GM10847 (cell line): ENCODE measurements around the gene RRAGD.

ENCODE experiments used
- POLR2A ChIP-seq: IDR thresholded peaks from 2 replicates; pipeline ENCODE4 v1.6.1; 2011; ENCODE audit not compliant: insufficient read length; ENCODE audit errors: extremely low read depth

The RRAGD gene

GRCh38 chr6:89388846-89389245, 23.2 kb downstream of the RRAGD start:
- TF ChIP-seq POLR2A, result no peak

- no peak for TF ChIP-seq POLR2A
These were observed 24.4 kb downstream of the RRAGD start for GRCh38 chr6:89387516-89388201.

GRCh38 chr6:89386917-89387491, 25.1 kb downstream of the RRAGD start:
- no peak for TF ChIP-seq POLR2A

GRCh38 chr6:89385846-89386245, 26.2 kb downstream of the RRAGD start:
- TF ChIP-seq POLR2A, result no peak

- TF ChIP-seq POLR2A, result no peak
These were observed 26.9 kb downstream of the RRAGD start for GRCh38 chr6:89385156-89385667.

- TF ChIP-seq POLR2A, result no peak
These were observed 31.0 kb downstream of the RRAGD start for GRCh38 chr6:89381031-89381430.

GRCh38 chr6:89379281-89379680, 32.8 kb downstream of the RRAGD start:
- no peak for TF ChIP-seq POLR2A

- TF ChIP-seq POLR2A, result no peak
These were observed 33.4 kb downstream of the RRAGD start for GRCh38 chr6:89378628-89379027.

GRCh38 chr6:89375427-89376267, 36.4 kb downstream of the RRAGD start:
- no peak for TF ChIP-seq POLR2A

- TF ChIP-seq POLR2A, result no peak
These were observed 39.6 kb downstream of the RRAGD start for GRCh38 chr6:89372506-89372901.

GRCh38 chr6:89371849-89372505, 40.1 kb downstream of the RRAGD start:
- TF ChIP-seq POLR2A, result no peak

- TF ChIP-seq POLR2A, result no peak
These were observed 43.1 kb downstream of the RRAGD start for GRCh38 chr6:89368999-89369398.

- TF ChIP-seq POLR2A, result no peak
These were observed 44.0 kb downstream of the RRAGD start for GRCh38 chr6:89368107-89368506.

- TF ChIP-seq POLR2A, result no peak
These were observed 47.5 kb downstream of the RRAGD start for GRCh38 chr6:89364586-89364985.

GRCh38 chr6:89361171-89361570, 50.9 kb downstream of the RRAGD start:
- TF ChIP-seq POLR2A, result no peak
